RWPE1 (cell line): ENCODE results near the gene MYADML2.

Experiments used
- CTCF ChIA-PET: fragments of 350-600 bp; sonication (Branson Sonifier 250); formaldehyde crosslinking; extraction: SDS; loops from one replicate; lab custom pipeline; 2021; lab: Yijun Ruan, JAX
- POLR2A ChIA-PET: fragments of 400-600 bp; formaldehyde crosslinking; extraction: SDS; loops from one replicate; lab custom pipeline; 2020; ENCODE audit warnings: antibody characterized with exemption; ENCODE audit not compliant: low non-redundant PET; lab: Yijun Ruan, JAX
- DNase-seq: peaks from one replicate; pipeline ENCODE4 v3.0.0; 2012; ENCODE audit warnings: low spot score
- H3K27ac ChIP-seq: fragments of 450-650 bp; 2 replicates; pipeline ENCODE4 v1.5.1; 2017
- CTCF ChIP-seq: fragments of 450-650 bp; conservative IDR thresholded peaks from 2 replicates; pipeline ENCODE4 v1.5.1; 2017; ENCODE audit warnings: low read depth, mild to moderate bottlenecking

The MYADML2 gene

GRCh38 chr17:81978524-81979298 lies 31.7 kb upstream of the MYADML2 start:
- CTCF ChIA-PET, result no interaction called here
- POLR2A ChIA-PET, result interaction anchor here (0.5 to 0.6 kb wide), 3 partner anchors 9 to 19 kb away, joined by 3 to 8 read pairs (median 3); no protein-coding TSS in a partner anchor
- TF ChIP-seq CTCF, result no peak
- H3K27ac ChIP-seq, result peak overlapping the region; percentile 88
- no peak for DNase-seq

GRCh38 chr17:81977211-81977808 lies 30.3 kb upstream of the MYADML2 start, which contains the start of gene ASPSCR1:
Gene ASPSCR1, plus strand, starts transcription at chr17:81977629. Its CDS starts 18 bp downstream, at chr17:81977647.
- H3K27ac ChIP-seq, result peak within 1 kb of the TSS; percentile 88
- ChIA-PET POLR2A (interaction anchor here (0.6 to 1.2 kb wide), 2 partner anchors 8 to 15 kb away, joined by 3 to 5 read pairs; no protein-coding TSS in a partner anchor), CTCF (interaction anchor here (0.6 to 1.0 kb wide), 2 partner anchors 11 to 60 kb away, joined by 3 to 4 read pairs; partner anchors contain the start of gene DCXR)
- DNase-seq, result peak; percentile 83
- no peak for TF ChIP-seq CTCF

GRCh38 chr17:81976332-81977210 lies 29.5 kb upstream of the MYADML2 start:
- CTCF ChIA-PET, result interaction anchor here (1.0 kb wide), 2 partner anchors 10 to 17 kb away, joined by 3 to 6 read pairs; no protein-coding TSS in a partner anchor
- TF ChIP-seq CTCF, result no peak
- H3K27ac ChIP-seq, result peak overlapping the region; percentile 88
- DNase-seq, result no peak
- POLR2A ChIA-PET, result interaction anchor here (1.2 kb wide), 1 partner anchor 15 kb away, joined by 5 read pairs; no protein-coding TSS in a partner anchor

GRCh38 chr17:81973432-81973831 lies 26.4 kb upstream of the MYADML2 start:
- TF ChIP-seq CTCF, result no peak
- no peak for DNase-seq
- no peak overlapping the region for H3K27ac ChIP-seq
- POLR2A ChIA-PET, result no interaction called here
- CTCF ChIA-PET, result no interaction called here

- no peak for TF ChIP-seq CTCF
- ChIA-PET POLR2A (no interaction called here), CTCF (interaction anchor here (1.4 kb wide), 1 partner anchor 10 kb away, joined by 9 read pairs; no protein-coding TSS in a partner anchor)
- no peak overlapping the region for H3K27ac ChIP-seq
- DNase-seq, result no peak
These were observed 22.1 kb upstream of the MYADML2 start for GRCh38 chr17:81968850-81969812.
